Daoy (cell line): ENCODE data around the gene VWA1. TPM values are rescaled to one million over a fixed set of nuclear protein-coding genes. Genes with fewer than 3 reads are reported as not detected.
"Not testable (repeated sequence)": the region's sequence is repeated elsewhere in the genome, so short reads cannot be mapped to it uniquely, and the experiment has no call there.

Experiments
- DNase-seq: peaks from one replicate; pipeline ENCODE4 v3.0.0-alpha.2; 2015; ENCODE audit warnings: low read depth
- total RNA-seq: library from RNA; depleted of rRNA; stranded (reverse); fragments of >200 nt; shearing (Covaris generic); gene quantifications from 2 replicates; pipeline ENCODE4 v1.2.3, GENCODE V29; 2014; rRNA removed

The VWA1 gene
- total RNA-seq, result 2.2 and 5.7 TPM in 2 replicates

- peak; percentile 80 for DNase-seq
These were observed at the start of gene VWA1 for GRCh38 chr1:1435106-1435903. TSS of gene VWA1 (plus strand) at chr1:1435690. CDS start at chr1:1435749, 59 bp downstream.

GRCh38 chr1:1385931-1386330 is 49.6 kb upstream of the VWA1 start:
- no peak for DNase-seq

GRCh38 chr1:1387098-1388077 is 48.1 kb upstream of the VWA1 start:
- no peak for DNase-seq

GRCh38 chr1:1388078-1388472 is 47.4 kb upstream of the VWA1 start:
- DNase-seq, result no peak

GRCh38 chr1:1390675-1391074 is 44.8 kb upstream of the VWA1 start:
- no peak for DNase-seq

GRCh38 chr1:1391225-1391624 is 44.3 kb upstream of the VWA1 start:
- DNase-seq, result no peak

GRCh38 chr1:1393014-1393413 is 42.5 kb upstream of the VWA1 start:
- DNase-seq, result no peak

GRCh38 chr1:1393428-1393827 is 42.1 kb upstream of the VWA1 start:
- no peak for DNase-seq

GRCh38 chr1:1394116-1394515 is 41.4 kb upstream of the VWA1 start:
- no peak for DNase-seq

- DNase-seq, result no peak
These were observed 40.3 kb upstream of the VWA1 start for GRCh38 chr1:1395166-1395565.

- DNase-seq, result no peak
These were observed 37.5 kb upstream of the VWA1 start for GRCh38 chr1:1397839-1398523.

GRCh38 chr1:1398677-1399186 is 36.8 kb upstream of the VWA1 start:
- no peak for DNase-seq

- peak; percentile 100 for DNase-seq
These were observed 36.2 kb upstream of the VWA1 start, which contains the start of gene CCNL2 for GRCh38 chr1:1399187-1399871. TSS of gene CCNL2 (minus strand) at chr1:1399335. CDS start at chr1:1399306, 29 bp downstream.

GRCh38 chr1:1399872-1400575 is 35.5 kb upstream of the VWA1 start:
- peak; percentile 42 for DNase-seq

GRCh38 chr1:1400576-1401456 is 34.7 kb upstream of the VWA1 start:
- peak; percentile 20 for DNase-seq

GRCh38 chr1:1401457-1402010 is 34.0 kb upstream of the VWA1 start:
- DNase-seq, result no peak

GRCh38 chr1:1402072-1402900 is 33.2 kb upstream of the VWA1 start:
- DNase-seq, result peak; percentile 63

GRCh38 chr1:1402901-1403392 is 32.5 kb upstream of the VWA1 start:
- not testable (repeated sequence) for DNase-seq
